ENCODE measurements around the gene AKAP7.

The AKAP7 gene

GRCh38 chr6:131270534-131270933 lies 135.3 kb downstream of the AKAP7 start:
- Histone ChIP-seq H4K20me1 (ENCODE audit: insufficient read depth, low read length) (no peaks in the 10 kb centered on the region), H3K9me2 (ENCODE audit: low read depth, low read length) (no peaks in the 10 kb centered on the region), H3F3A (ENCODE audit: insufficient read depth, low read length) (no peaks in the 10 kb centered on the region), H3K36me3 (ENCODE audit: insufficient read depth, low read length) (no peaks in the 10 kb centered on the region), H3K27me3 (ENCODE audit: insufficient read depth, low read length) (no peaks in the 10 kb centered on the region), H3K27ac (ENCODE audit: low read depth, low read length, poor library complexity, severe bottlenecking) (no peak overlapping the region), H3K9ac (ENCODE audit: low read length) (no peak overlapping the region), H3K79me2 (ENCODE audit: insufficient read depth, low read length) (no peaks in the 10 kb centered on the region), H3K4me1 (ENCODE audit: insufficient read depth, low read length, severe bottlenecking) (no peaks in the 10 kb centered on the region), H2AFZ (ENCODE audit: low read length) (no peak overlapping the region), H3K4me2 (ENCODE audit: low read length) (no peak overlapping the region), H3K9me3 (ENCODE audit: low read length) (no peaks in the 10 kb centered on the region), H3K4me3 (ENCODE audit: low read depth, low read length, poor library complexity, severe bottlenecking) (no peak overlapping the region)
- TF ChIP-seq, protein P1, sequence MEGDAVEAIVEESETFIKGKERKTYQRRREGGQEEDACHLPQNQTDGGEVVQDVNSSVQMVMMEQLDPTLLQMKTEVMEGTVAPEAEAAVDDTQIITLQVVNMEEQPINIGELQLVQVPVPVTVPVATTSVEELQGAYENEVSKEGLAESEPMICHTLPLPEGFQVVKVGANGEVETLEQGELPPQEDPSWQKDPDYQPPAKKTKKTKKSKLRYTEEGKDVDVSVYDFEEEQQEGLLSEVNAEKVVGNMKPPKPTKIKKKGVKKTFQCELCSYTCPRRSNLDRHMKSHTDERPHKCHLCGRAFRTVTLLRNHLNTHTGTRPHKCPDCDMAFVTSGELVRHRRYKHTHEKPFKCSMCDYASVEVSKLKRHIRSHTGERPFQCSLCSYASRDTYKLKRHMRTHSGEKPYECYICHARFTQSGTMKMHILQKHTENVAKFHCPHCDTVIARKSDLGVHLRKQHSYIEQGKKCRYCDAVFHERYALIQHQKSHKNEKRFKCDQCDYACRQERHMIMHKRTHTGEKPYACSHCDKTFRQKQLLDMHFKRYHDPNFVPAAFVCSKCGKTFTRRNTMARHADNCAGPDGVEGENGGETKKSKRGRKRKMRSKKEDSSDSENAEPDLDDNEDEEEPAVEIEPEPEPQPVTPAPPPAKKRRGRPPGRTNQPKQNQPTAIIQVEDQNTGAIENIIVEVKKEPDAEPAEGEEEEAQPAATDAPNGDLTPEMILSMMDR (IDR thresholded peaks at IDR 0.05; ENCODE audit: low read length) = no peak
- TF ChIP-seq EZH2 (IDR thresholded peaks at IDR 0.05; ENCODE audit: borderline replicate concordance, low read length) = no peak

- no peaks in the 10 kb centered on the region for H3K36me3 ChIP-seq (ENCODE audit: insufficient read depth, low read length)
- H3F3A ChIP-seq (ENCODE audit: insufficient read depth, low read length) = no peaks in the 10 kb centered on the region
- H3K79me2 ChIP-seq (ENCODE audit: insufficient read depth, low read length) = no peaks in the 10 kb centered on the region
- no peaks in the 10 kb centered on the region for H3K9me3 ChIP-seq (ENCODE audit: low read length)
- H3K27me3 ChIP-seq (ENCODE audit: insufficient read depth, low read length) = no peaks in the 10 kb centered on the region
- no peaks in the 10 kb centered on the region for H3K4me1 ChIP-seq (ENCODE audit: insufficient read depth, low read length, severe bottlenecking)
- H3K9ac ChIP-seq (ENCODE audit: low read length) = no peak overlapping the region
- no peak overlapping the region for H3K4me3 ChIP-seq (ENCODE audit: low read depth, low read length, poor library complexity, severe bottlenecking)
- TF ChIP-seq EZH2 (IDR thresholded peaks at IDR 0.05; ENCODE audit: borderline replicate concordance, low read length) = no peak
- TF ChIP-seq, protein P1 (IDR thresholded peaks at IDR 0.05; ENCODE audit: low read length) = no peak
- no peak overlapping the region for H3K27ac ChIP-seq (ENCODE audit: low read depth, low read length, poor library complexity, severe bottlenecking)
- no peaks in the 10 kb centered on the region for H4K20me1 ChIP-seq (ENCODE audit: insufficient read depth, low read length)
- no peak overlapping the region for H3K4me2 ChIP-seq (ENCODE audit: low read length)
- no peaks in the 10 kb centered on the region for H3K9me2 ChIP-seq (ENCODE audit: low read depth, low read length)
- no peak overlapping the region for H2AFZ ChIP-seq (ENCODE audit: low read length)
Observed at GRCh38 chr6:131275273-131275672, 140.0 kb downstream of the AKAP7 start.

GRCh38 chr6:131277591-131277990 lies 142.3 kb downstream of the AKAP7 start:
- no peaks in the 10 kb centered on the region for H3K79me2 ChIP-seq (ENCODE audit: insufficient read depth, low read length)
- no peaks in the 10 kb centered on the region for H3K9me3 ChIP-seq (ENCODE audit: low read length)
- no peaks in the 10 kb centered on the region for H4K20me1 ChIP-seq (ENCODE audit: insufficient read depth, low read length)

More at GRCh38 chr6:131277591-131277990, 142.3 kb downstream of the AKAP7 start:
- H3K36me3 ChIP-seq (ENCODE audit: insufficient read depth, low read length) = no peaks in the 10 kb centered on the region
- H3K9ac ChIP-seq (ENCODE audit: low read length) = no peak overlapping the region
- TF ChIP-seq, protein P1 (IDR thresholded peaks at IDR 0.05; ENCODE audit: low read length) = no peak
- TF ChIP-seq EZH2 (IDR thresholded peaks at IDR 0.05; ENCODE audit: borderline replicate concordance, low read length) = no peak
- H3K27ac ChIP-seq (ENCODE audit: low read depth, low read length, poor library complexity, severe bottlenecking) = no peak overlapping the region
- no peak overlapping the region for H3K4me2 ChIP-seq (ENCODE audit: low read length)
- H3K9me2 ChIP-seq (ENCODE audit: low read depth, low read length) = no peaks in the 10 kb centered on the region
- no peak overlapping the region for H3K4me3 ChIP-seq (ENCODE audit: low read depth, low read length, poor library complexity, severe bottlenecking)
- H3K4me1 ChIP-seq (ENCODE audit: insufficient read depth, low read length, severe bottlenecking) = no peaks in the 10 kb centered on the region
- H3F3A ChIP-seq (ENCODE audit: insufficient read depth, low read length) = no peaks in the 10 kb centered on the region
- no peak overlapping the region for H2AFZ ChIP-seq (ENCODE audit: low read length)
- no peaks in the 10 kb centered on the region for H3K27me3 ChIP-seq (ENCODE audit: insufficient read depth, low read length)

Measured in OCI-LY1 (cell line).